Panc1 (cell line): Measurements from ENCODE around the gene NEIL1. TPM values are rescaled to one million over a fixed set of nuclear protein-coding genes. Genes with fewer than 3 reads are reported as not detected.

Experiments used
- ATAC-seq: fragments of 200-7000 bp; cut with Tn5 transposase; 2 replicates; pipeline ENCODE4 v1.9.1; 2020; ENCODE audit warnings: mild to moderate bottlenecking, moderate library complexity
- BruUV-seq: library from RNA; stranded (reverse); fragments of 400-500 nt; replicated peaks from 2 replicates; lab custom pipeline; 2021; lab: Mats Ljungman, UMichigan
- CTCF ChIA-PET: fragments of 300-600 bp; sonication (Branson Sonifier 250); formaldehyde crosslinking; loops from one replicate; lab custom pipeline; 2022; ENCODE audit warnings: antibody characterized with exemption; lab: Charles Lee
- POLR2A ChIA-PET: fragments of 300-600 bp; sonication (Branson Sonifier 250); formaldehyde crosslinking; loops from one replicate; lab custom pipeline; 2022; ENCODE audit warnings: antibody characterized with exemption; lab: Charles Lee
- DNase-seq: peaks from one replicate; pipeline ENCODE4 v3.0.0-alpha.2; 2010; ENCODE audit warnings: low read depth, low spot score
- H3K27ac ChIP-seq: 2 replicates; pipeline ENCODE4 v1.5.1; 2011; ENCODE audit warnings: mild to moderate bottlenecking, low read length, inconsistent platforms
- H3K27me3 ChIP-seq: fragments of 200-500 bp; sonication (Bioruptor generic); 2 replicates; pipeline ENCODE4 v1.6.0; 2014; ENCODE audit warnings: low read length, inconsistent platforms; ENCODE audit not compliant: control insufficient read depth, insufficient read depth
- H3K36me3 ChIP-seq: fragments of 200-500 bp; sonication (Bioruptor generic); 2 replicates; pipeline ENCODE4 v1.5.1; 2014; ENCODE audit warnings: inconsistent platforms, mild to moderate bottlenecking, low read length, moderate library complexity; ENCODE audit not compliant: control insufficient read depth, insufficient read depth
- H3K4me1 ChIP-seq: 2 replicates; pipeline ENCODE4 v1.5.1; 2011; ENCODE audit warnings: inconsistent platforms, mild to moderate bottlenecking, low read length, moderate library complexity; ENCODE audit not compliant: control insufficient read depth, insufficient read depth
- H3K4me3 ChIP-seq, 2 experiments: 2 replicates each; pipeline ENCODE4 v1.5.1; 2011 to 2012; ENCODE audit warnings: low read depth in 2 of 2, low read length in 2 of 2, mild to moderate bottlenecking in 2 of 2, inconsistent platforms in 1 of 2, moderate library complexity in 1 of 2
- H3K9me3 ChIP-seq: fragments of 200-500 bp; sonication (Bioruptor generic); 2 replicates; pipeline ENCODE4 v1.5.1; 2014; ENCODE audit warnings: low read depth, mild to moderate bottlenecking, inconsistent platforms, low read length, moderate library complexity; ENCODE audit not compliant: control insufficient read depth, insufficient read depth
- CTCF ChIP-seq: fragments of 450-650 bp; IDR thresholded peaks from 2 replicates; pipeline ENCODE4 v1.5.1; 2017; ENCODE audit warnings: mild to moderate bottlenecking
- POLR2AphosphoS5 ChIP-seq: IDR thresholded peaks from 2 replicates; pipeline ENCODE4 v1.6.1; 2012; ENCODE audit warnings: mild to moderate bottlenecking, low read depth, low read length, moderate library complexity
- REST ChIP-seq, 2 experiments: IDR thresholded peaks; 2 replicates each; pipeline ENCODE4 v1.6.1; 2011 to 2012; ENCODE audit warnings: low read depth in 2 of 2, control low read depth in 1 of 2, low read length in 1 of 2, mild to moderate bottlenecking in 1 of 2, moderate library complexity in 1 of 2; ENCODE audit not compliant: insufficient read depth in 1 of 2
- SIN3A ChIP-seq: IDR thresholded peaks from 2 replicates; pipeline ENCODE4 v1.6.1; 2012; ENCODE audit warnings: low read depth, mild to moderate bottlenecking, low read length, moderate library complexity, borderline replicate concordance; ENCODE audit not compliant: insufficient read depth
- TCF7L2 ChIP-seq: IDR thresholded peaks from 2 replicates; pipeline ENCODE4 v1.6.1; 2011; ENCODE audit warnings: mild to moderate bottlenecking, low read depth, low read length, inconsistent platforms
- in situ Hi-C: cut with HindIII; loops from 2 replicates; pipeline ENCODE4 v1.10.0; 2016; ENCODE audit warnings: low sequenced_read_pairs, low pct_unique_long_range_greater_than_20kb
- intact Hi-C: fragments of 100-400 bp; cut with micrococcal nuclease; formaldehyde crosslinking; loops from one replicate; pipeline ENCODE4 v1.10.0; 2022; ENCODE audit not compliant: unreplicated experiment
- total RNA-seq: library from RNA; stranded (reverse); gene quantifications from one replicate; pipeline ENCODE4 v1.2.1, GENCODE V29; 2021; ENCODE audit not compliant: unreplicated experiment

Gene NEIL1
- total RNA-seq, 1 experiment from 2014 or later: 3.4 TPM

DNA sequence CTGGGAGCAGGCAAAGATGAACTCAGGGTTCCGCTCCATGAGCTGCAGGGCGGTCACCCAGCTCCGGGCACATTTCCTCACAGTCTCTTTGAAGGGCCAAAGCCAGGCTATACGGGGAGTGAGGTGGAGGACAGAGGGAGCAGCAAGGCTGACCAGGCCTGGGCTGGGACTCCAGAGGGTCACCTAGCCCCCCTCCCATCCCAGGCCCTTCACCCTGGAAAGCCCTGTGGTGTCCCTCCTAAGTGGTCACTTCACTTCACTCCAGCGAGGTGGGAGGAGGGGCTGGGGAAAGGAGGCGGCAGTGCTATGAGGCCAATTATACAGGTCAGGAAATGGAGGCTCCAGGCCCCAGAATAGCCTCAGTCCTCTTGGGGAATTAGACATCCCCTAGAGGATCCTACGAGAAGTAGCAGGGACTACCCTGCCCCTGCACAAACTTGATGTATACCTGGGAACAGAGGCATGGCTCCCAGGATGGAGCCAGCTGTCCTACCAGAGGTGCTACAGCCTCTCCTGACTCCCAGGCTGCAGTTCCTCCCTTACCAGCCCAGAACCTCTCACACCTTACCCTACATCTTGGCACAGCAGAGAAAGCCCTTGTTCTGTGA, 15.9 kb downstream of the NEIL1 start:
- Histone ChIP-seq H3K4me3 (no peak overlapping the region), H3K9me3 (no peaks in the 10 kb centered on the region), H3K36me3 (no peaks in the 10 kb centered on the region; the same call in 1 of the 2 replicates), H3K4me1 (peaks cover 3% of the 10 kb centered on the region; the same call in 1 of the 2 replicates), H3K27ac (no peak overlapping the region), H3K27me3 (no peaks in the 10 kb centered on the region)
- ChIA-PET CTCF (no interaction called here), POLR2A (no interaction called here)
- in situ Hi-C loops: no loop called here
- intact Hi-C loops: no loop called here
- no TSS peak for BruUV-seq
- ATAC-seq: no peak
- no peak for DNase-seq
- TF ChIP-seq TCF7L2 (no peak), REST (IDR thresholded peaks at IDR 0.05; ENCODE audit: insufficient read depth in 1 of 2, low read depth in 2 of 2, low read length in 1 of 2) (no peak), SIN3A (no peak), CTCF (no peak), POLR2AphosphoS5 (no peak; the same call in 1 of the 2 replicates)

- Histone ChIP-seq H3K4me3 (no peak overlapping the region), H3K9me3 (no peaks in the 10 kb centered on the region), H3K36me3 (no peaks in the 10 kb centered on the region), H3K4me1 (peaks cover 3% of the 10 kb centered on the region; the same call in 1 of the 2 replicates), H3K27ac (no peak overlapping the region), H3K27me3 (no peaks in the 10 kb centered on the region)
- ATAC-seq (no peak), DNase-seq (no peak)
- ChIA-PET POLR2A (no interaction called here), CTCF (no interaction called here)
- intact Hi-C loops (no loop called here), in situ Hi-C loops (no loop called here)
- BruUV-seq: no TSS peak
- TF ChIP-seq TCF7L2: no peak
- no peak for TF ChIP-seq REST (IDR thresholded peaks at IDR 0.05; ENCODE audit: insufficient read depth in 1 of 2, low read depth in 2 of 2, low read length in 1 of 2)
Measured at GRCh38 chr15:75363786-75364185, 16.9 kb downstream of the NEIL1 start.
